Neuronal stem cell (in vitro differentiated cells): Measurements from ENCODE around the gene NRG3.

Source experiments
- DNase-seq: peaks from one replicate; pipeline ENCODE4 v3.0.0-alpha.2; 2013; ENCODE audit warnings: low spot score
- H2AFZ ChIP-seq: one replicate; pipeline ENCODE4 v1.6.1; 2013; ENCODE audit warnings: mild to moderate bottlenecking, low read length, inconsistent platforms
- H2AK5ac ChIP-seq: 2 replicates; pipeline ENCODE4 v1.6.1; 2013; ENCODE audit warnings: low read depth, mild to moderate bottlenecking, inconsistent platforms, low read length, moderate library complexity, mixed read lengths
- H2BK120ac ChIP-seq: 2 replicates; pipeline ENCODE4 v1.6.1; 2013; ENCODE audit warnings: low read depth, mild to moderate bottlenecking, inconsistent platforms, low read length, moderate library complexity, mixed read lengths
- H2BK12ac ChIP-seq: one replicate; pipeline ENCODE4 v1.6.1; 2013; ENCODE audit warnings: low read length, inconsistent platforms
- H2BK15ac ChIP-seq: 2 replicates; pipeline ENCODE4 v1.6.1; 2013; ENCODE audit warnings: mild to moderate bottlenecking, low read length, inconsistent platforms, mixed read lengths
- H2BK5ac ChIP-seq: one replicate; pipeline ENCODE4 v1.6.1; 2013; ENCODE audit warnings: inconsistent platforms, mild to moderate bottlenecking, low read length, moderate library complexity
- H3K14ac ChIP-seq: one replicate; pipeline ENCODE4 v1.6.1; 2013; ENCODE audit warnings: low read length, inconsistent platforms
- H3K18ac ChIP-seq: 2 replicates; pipeline ENCODE4 v1.6.1; 2013; ENCODE audit warnings: low read length, inconsistent platforms
- H3K23ac ChIP-seq: 2 replicates; pipeline ENCODE4 v1.6.1; 2013; ENCODE audit warnings: low read depth, mild to moderate bottlenecking, mixed read lengths, low read length, inconsistent platforms; ENCODE audit not compliant: poor library complexity
- H3K27ac ChIP-seq: replicated peaks from 3 replicates; pipeline ENCODE4 v1.5.1; 2013; ENCODE audit warnings: low read length, inconsistent platforms
- H3K27me3 ChIP-seq, 3 experiments: 2 replicates each; pipeline ENCODE4 v1.6.1; 2013; ENCODE audit warnings: low read length in 3 of 3, mild to moderate bottlenecking in 2 of 3, inconsistent platforms in 1 of 3, low read depth in 1 of 3, mixed read lengths in 1 of 3, moderate library complexity in 1 of 3; ENCODE audit not compliant: control insufficient read depth in 3 of 3, insufficient read depth in 3 of 3
- H3K36me3 ChIP-seq, 2 donors: replicated peaks in 1 of 2; 2 replicates each; pipeline ENCODE4 v1.6.1; 2013; ENCODE audit warnings: low read length in 2 of 2; ENCODE audit not compliant: control insufficient read depth in 2 of 2, insufficient read depth in 2 of 2
- H3K4ac ChIP-seq: 2 replicates; pipeline ENCODE4 v1.6.1; 2013; ENCODE audit warnings: inconsistent platforms, mild to moderate bottlenecking, low read length, moderate library complexity
- H3K4me1 ChIP-seq, 2 donors: 1 replicate in 1 of 2; 2 replicates in 1 of 2; pipeline ENCODE4 v1.6.1; 2013; ENCODE audit warnings: low read length in 2 of 2, low read depth in 1 of 2; ENCODE audit not compliant: control insufficient read depth in 2 of 2, insufficient read depth in 1 of 2
- H3K4me2 ChIP-seq: one replicate; pipeline ENCODE4 v1.6.1; 2013; ENCODE audit warnings: mild to moderate bottlenecking, low read length, inconsistent platforms; ENCODE audit not compliant: insufficient read depth, poor library complexity, severe bottlenecking
- H3K4me3 ChIP-seq, 2 donors: 2 replicates each; pipeline ENCODE4 v1.5.1; 2013; ENCODE audit warnings: low read length in 2 of 2, mild to moderate bottlenecking in 2 of 2, inconsistent platforms in 1 of 2, moderate library complexity in 1 of 2
- H3K79me1 ChIP-seq: one replicate; pipeline ENCODE4 v1.6.1; 2013; ENCODE audit warnings: low read depth, mild to moderate bottlenecking, inconsistent platforms, low read length, moderate library complexity
- H3K9ac ChIP-seq: one replicate; pipeline ENCODE4 v1.6.1; 2013; ENCODE audit warnings: mild to moderate bottlenecking, low read depth, low read length, inconsistent platforms; ENCODE audit not compliant: poor library complexity
- H3K9me3 ChIP-seq, 2 donors: replicated peaks in 1 of 2; 2 replicates each; pipeline versions ENCODE3 to v1.6.1; 2013; ENCODE audit warnings: low read length in 2 of 2, mild to moderate bottlenecking in 2 of 2, inconsistent platforms in 1 of 2, low read depth in 1 of 2, mixed read lengths in 1 of 2, moderate library complexity in 1 of 2; ENCODE audit not compliant: control insufficient read depth in 2 of 2, insufficient read depth in 1 of 2
- H4K8ac ChIP-seq: one replicate; pipeline ENCODE4 v1.6.1; 2013; ENCODE audit warnings: low read depth, mild to moderate bottlenecking, inconsistent platforms, low read length, moderate library complexity
- H4K91ac ChIP-seq: one replicate; pipeline ENCODE4 v1.6.1; 2013; ENCODE audit warnings: low read length, low read depth, mild to moderate bottlenecking, inconsistent platforms; ENCODE audit not compliant: poor library complexity
- WGBS, 2 donors: extraction: QIAGEN DNeasy Blood & Tissue Kit; methylation state at CpG; one replicate each; pipeline ENCODE4 v1.1.7; 2013; ENCODE audit warnings: missing lambda C conversion rate in 2 of 2, mixed read lengths in 1 of 2; ENCODE audit not compliant: insufficient read length in 2 of 2, insufficient replicate concordance in 1 of 2; ENCODE audit errors: extremely low coverage in 2 of 2; 5-methylcytosine and 5-hydroxymethylcytosine counted together

The NRG3 gene

GRCh38 chr10:82284180-82284579, 409.2 kb downstream of the NRG3 start:
- no peak overlapping the region for H4K91ac ChIP-seq
- H3K27ac ChIP-seq, result no peak overlapping the region
- H2AFZ ChIP-seq, result no peak overlapping the region
- no peak overlapping the region for H3K18ac ChIP-seq
- no peaks in the 10 kb centered on the region for H3K9me3 ChIP-seq
- H3K4me3 ChIP-seq, result no peak overlapping the region
- H3K9ac ChIP-seq, result no peak overlapping the region
- no peaks in the 10 kb centered on the region for H3K79me1 ChIP-seq
- H3K4ac ChIP-seq, result no peak overlapping the region
- H3K23ac ChIP-seq, result no peak overlapping the region
- H2BK5ac ChIP-seq, result no peak overlapping the region
- no peak overlapping the region for H2AK5ac ChIP-seq
- H3K14ac ChIP-seq, result no peak overlapping the region
- no peak for DNase-seq
- no peak overlapping the region for H2BK12ac ChIP-seq
- H2BK120ac ChIP-seq, result no peak overlapping the region
- no peaks in the 10 kb centered on the region for H3K36me3 ChIP-seq
- no CpG with 5 or more reads among the region's 2 CpGs for WGBS, 2 donors
- H4K8ac ChIP-seq, result no peak overlapping the region
- no peak overlapping the region for H2BK15ac ChIP-seq
- H3K4me1 ChIP-seq, result no peaks in the 10 kb centered on the region
- no peak overlapping the region for H3K4me2 ChIP-seq
- H3K27me3 ChIP-seq, result no peaks in the 10 kb centered on the region

DNA sequence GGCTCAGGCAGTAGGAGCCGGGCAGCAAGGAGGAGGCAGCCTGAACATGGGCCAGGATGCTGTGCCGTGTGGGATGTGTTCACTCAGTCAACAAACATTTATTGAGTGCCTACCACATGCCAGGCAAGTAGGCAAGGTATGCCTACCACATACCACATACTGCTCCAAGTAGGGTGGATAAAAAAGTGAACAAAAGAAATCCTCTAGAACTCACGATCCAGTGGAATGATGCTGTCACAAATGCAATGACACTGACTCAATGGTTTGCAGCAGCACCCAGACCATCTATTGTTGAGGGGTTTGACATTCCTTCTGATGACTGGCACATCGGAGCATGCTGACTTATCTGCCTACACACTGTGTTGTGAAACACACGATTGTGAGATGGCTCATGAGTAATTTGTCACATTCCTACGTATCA, 413.5 kb downstream of the NRG3 start:
- H3K23ac ChIP-seq, result no peak overlapping the region
- H3K9me3 ChIP-seq, result no peaks in the 10 kb centered on the region
- no CpG with 5 or more reads among the region's 6 CpGs for WGBS, 2 donors
- no peak overlapping the region for H2BK15ac ChIP-seq
- DNase-seq, result no peak
- H3K27me3 ChIP-seq, result no peaks in the 10 kb centered on the region
- no peak overlapping the region for H4K8ac ChIP-seq
- no peak overlapping the region for H4K91ac ChIP-seq
- no peak overlapping the region for H3K4me2 ChIP-seq
- peak overlapping the region; percentile 24 for H3K9ac ChIP-seq
- no peak overlapping the region for H3K27ac ChIP-seq
- no peaks in the 10 kb centered on the region for H3K79me1 ChIP-seq
- H3K4me1 ChIP-seq, result no peaks in the 10 kb centered on the region
- no peaks in the 10 kb centered on the region for H3K36me3 ChIP-seq
- H3K18ac ChIP-seq, result no peak overlapping the region
- H3K4ac ChIP-seq, result no peak overlapping the region
- H2BK5ac ChIP-seq, result no peak overlapping the region
- H2BK120ac ChIP-seq, result no peak overlapping the region
- no peak overlapping the region for H2BK12ac ChIP-seq
- peak overlapping the region; percentile 31 for H3K14ac ChIP-seq
- H3K4me3 ChIP-seq, result no peak overlapping the region
- H2AK5ac ChIP-seq, result peak overlapping the region; percentile 33
- H2AFZ ChIP-seq, result no peak overlapping the region

DNA sequence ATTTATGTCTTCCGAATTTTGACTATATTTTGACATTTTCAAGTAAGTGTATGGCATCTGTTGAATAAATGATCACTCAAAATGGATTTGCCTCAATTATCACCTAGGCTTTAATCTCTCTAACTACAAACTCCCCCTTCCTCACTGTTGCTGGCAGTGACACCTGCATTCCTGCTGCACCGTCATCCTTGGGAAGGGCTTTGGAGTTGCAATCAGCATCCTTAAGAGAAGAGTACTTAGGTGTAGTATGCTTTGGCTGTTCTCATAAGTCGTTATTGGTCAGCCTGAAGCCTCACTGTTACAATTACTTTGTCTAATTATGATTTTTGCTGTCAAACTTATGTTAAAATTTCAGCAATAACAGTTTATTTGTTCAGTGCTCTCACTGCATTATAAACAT, 415.0 kb downstream of the NRG3 start:
- Histone ChIP-seq H3K36me3 (no peaks in the 10 kb centered on the region), H3K4ac (no peak overlapping the region), H3K23ac (no peak overlapping the region), H3K4me3 (no peak overlapping the region), H3K18ac (no peak overlapping the region), H3K9ac (no peak overlapping the region), H2AK5ac (no peak overlapping the region), H3K27ac (no peak overlapping the region), H2BK5ac (no peak overlapping the region), H4K91ac (no peak overlapping the region), H2BK15ac (no peak overlapping the region), H2BK120ac (no peak overlapping the region), H3K14ac (no peak overlapping the region), H3K9me3 (no peaks in the 10 kb centered on the region), H3K79me1 (no peaks in the 10 kb centered on the region), H2AFZ (no peak overlapping the region), H2BK12ac (no peak overlapping the region), H3K4me2 (no peak overlapping the region), H3K27me3 (no peaks in the 10 kb centered on the region), H4K8ac (no peak overlapping the region), H3K4me1 (no peaks in the 10 kb centered on the region)
- DNase-seq, result no peak
- no CpG with 5 or more reads among the region's 3 CpGs for WGBS, 2 donors

GRCh38 chr10:82294874-82295378, 419.9 kb downstream of the NRG3 start:
- no peak overlapping the region for H4K91ac ChIP-seq
- H3K4me1 ChIP-seq, result no peaks in the 10 kb centered on the region
- no peak overlapping the region for H2BK5ac ChIP-seq
- no peaks in the 10 kb centered on the region for H3K27me3 ChIP-seq
- H3K9ac ChIP-seq, result no peak overlapping the region
- H4K8ac ChIP-seq, result no peak overlapping the region
- H2BK120ac ChIP-seq, result no peak overlapping the region
- H2BK12ac ChIP-seq, result no peak overlapping the region
- H3K9me3 ChIP-seq, result no peaks in the 10 kb centered on the region
- H3K4me3 ChIP-seq, result no peak overlapping the region
- H3K4me2 ChIP-seq, result no peak overlapping the region
- H3K18ac ChIP-seq, result no peak overlapping the region
- no peak overlapping the region for H3K4ac ChIP-seq
- no peak overlapping the region for H3K27ac ChIP-seq
- no peak for DNase-seq
- no peak overlapping the region for H2BK15ac ChIP-seq
- no peak overlapping the region for H3K23ac ChIP-seq
- H2AFZ ChIP-seq, result no peak overlapping the region
- H3K14ac ChIP-seq, result no peak overlapping the region
- no CpG with 5 or more reads among the region's 3 CpGs for WGBS, 2 donors
- H3K36me3 ChIP-seq, result no peaks in the 10 kb centered on the region
- no peak overlapping the region for H2AK5ac ChIP-seq
- H3K79me1 ChIP-seq, result no peaks in the 10 kb centered on the region
